ENCODE data around the gene PRKCQ. TPM values are rescaled to one million over a fixed set of nuclear protein-coding genes. Genes with fewer than 3 reads are reported as not detected.

The PRKCQ gene
- total RNA-seq, 1 donor from 2014 or later = 2.3 TPM

GRCh38 chr10:6494936-6495592 lies 85.0 kb downstream of the PRKCQ start:
- H3K27me3 Mint-ChIP-seq (ENCODE audit: low read depth) = no peaks in the 10 kb centered on the region
- no peak overlapping the region for H3K27ac Mint-ChIP-seq
- H3K36me3 Mint-ChIP-seq = no peaks in the 10 kb centered on the region
- no peaks in the 10 kb centered on the region for H3K9me3 Mint-ChIP-seq
- no peaks in the 10 kb centered on the region for H3K4me1 Mint-ChIP-seq
- TF ChIP-seq CTCF (IDR thresholded peaks at IDR 0.05; ENCODE audit: unreplicated experiment) = no peak
- no peak overlapping the region for H3K4me3 Mint-ChIP-seq
- DNase-seq (ENCODE audit: low spot score in 2 of 2, unreplicated experiment in 2 of 2) = no peak

- no peaks in the 10 kb centered on the region for H3K27me3 Mint-ChIP-seq (ENCODE audit: low read depth)
- no peak overlapping the region for H3K27ac Mint-ChIP-seq
- no peaks in the 10 kb centered on the region for H3K4me1 Mint-ChIP-seq
Measured at GRCh38 chr10:6494442-6494819, 85.6 kb downstream of the PRKCQ start.

GRCh38 chr10:6493521-6494441 lies 86.3 kb downstream of the PRKCQ start:
- Mint-ChIP-seq H3K27me3 (ENCODE audit: low read depth) (no peaks in the 10 kb centered on the region), H3K4me3 (no peak overlapping the region), H3K9me3 (no peaks in the 10 kb centered on the region), H3K36me3 (no peaks in the 10 kb centered on the region), H3K27ac (no peak overlapping the region), H3K4me1 (no peaks in the 10 kb centered on the region)
- no peak for TF ChIP-seq CTCF (IDR thresholded peaks at IDR 0.05; ENCODE audit: unreplicated experiment)
- DNase-seq (ENCODE audit: low spot score in 2 of 2, unreplicated experiment in 2 of 2) = no peak

More at GRCh38 chr10:6494442-6494819, 85.6 kb downstream of the PRKCQ start:
- no peak for DNase-seq (ENCODE audit: low spot score in 2 of 2, unreplicated experiment in 2 of 2)
- TF ChIP-seq CTCF (IDR thresholded peaks at IDR 0.05; ENCODE audit: unreplicated experiment) = no peak
- Mint-ChIP-seq H3K9me3 (no peaks in the 10 kb centered on the region), H3K36me3 (no peaks in the 10 kb centered on the region), H3K4me3 (no peak overlapping the region)

- TF ChIP-seq CTCF (IDR thresholded peaks at IDR 0.05; ENCODE audit: unreplicated experiment) = no peak
- Mint-ChIP-seq H3K4me3 (no peak overlapping the region), H3K9me3 (no peaks in the 10 kb centered on the region), H3K4me1 (no peaks in the 10 kb centered on the region), H3K27ac (no peak overlapping the region), H3K27me3 (ENCODE audit: low read depth) (no peaks in the 10 kb centered on the region), H3K36me3 (no peaks in the 10 kb centered on the region)
- DNase-seq (ENCODE audit: low spot score in 2 of 2, unreplicated experiment in 2 of 2) = no peak
Measured at GRCh38 chr10:6492896-6493295, 87.2 kb downstream of the PRKCQ start.

GRCh38 chr10:6491841-6492609 lies 88.1 kb downstream of the PRKCQ start:
- Mint-ChIP-seq H3K27ac (no peak overlapping the region), H3K27me3 (ENCODE audit: low read depth) (no peaks in the 10 kb centered on the region), H3K9me3 (no peaks in the 10 kb centered on the region), H3K36me3 (peaks cover 1% of the 10 kb centered on the region), H3K4me1 (no peaks in the 10 kb centered on the region), H3K4me3 (no peak overlapping the region)
- TF ChIP-seq CTCF (IDR thresholded peaks at IDR 0.05; ENCODE audit: unreplicated experiment) = no peak
- no peak for DNase-seq (ENCODE audit: low spot score in 2 of 2, unreplicated experiment in 2 of 2)
